H9 (cell line): ENCODE data around the gene HMBS. TPM values are rescaled to one million over a fixed set of nuclear protein-coding genes. Genes with fewer than 3 reads are reported as not detected.

Source experiments
- DNase-seq: peaks from one replicate; pipeline ENCODE4 v3.0.0-alpha.2; 2017
- H2AFZ ChIP-seq: one replicate; pipeline ENCODE4 v1.6.1; 2013; ENCODE audit warnings: mild to moderate bottlenecking, low read length, control low read depth, moderate library complexity
- H2AK5ac ChIP-seq: 2 replicates; pipeline ENCODE4 v1.6.1; 2013; ENCODE audit warnings: low read length, control low read depth, mixed read lengths; ENCODE audit not compliant: insufficient read length
- H2BK120ac ChIP-seq: one replicate; pipeline ENCODE4 v1.6.1; 2013; ENCODE audit warnings: low read depth, mild to moderate bottlenecking, low read length, control low read depth, inconsistent platforms; ENCODE audit not compliant: poor library complexity, severe bottlenecking
- H2BK12ac ChIP-seq: 2 replicates; pipeline ENCODE4 v1.6.1; 2013; ENCODE audit warnings: low read length, control low read depth, mixed read lengths, low read depth; ENCODE audit not compliant: insufficient read length
- H2BK15ac ChIP-seq: 2 replicates; pipeline ENCODE4 v1.6.1; 2013; ENCODE audit warnings: low read depth, low read length, control low read depth
- H2BK20ac ChIP-seq: one replicate; pipeline ENCODE4 v1.6.1; 2013; ENCODE audit warnings: low read depth, mild to moderate bottlenecking, low read length, control low read depth, inconsistent platforms; ENCODE audit not compliant: poor library complexity, severe bottlenecking
- H2BK5ac ChIP-seq: 2 replicates; pipeline ENCODE4 v1.6.1; 2013; ENCODE audit warnings: low read length, control low read depth, mixed read lengths; ENCODE audit not compliant: insufficient read length
- H3K14ac ChIP-seq: 2 replicates; pipeline ENCODE4 v1.6.1; 2013; ENCODE audit warnings: low read length, control low read depth; ENCODE audit not compliant: insufficient read depth
- H3K18ac ChIP-seq: 2 replicates; pipeline ENCODE4 v1.6.1; 2013; ENCODE audit warnings: low read depth, mild to moderate bottlenecking, mixed read lengths, low read length, control low read depth; ENCODE audit not compliant: insufficient read length
- H3K23ac ChIP-seq: 2 replicates; pipeline ENCODE4 v1.6.1; 2013; ENCODE audit warnings: low read length, control low read depth, mixed read lengths, low read depth; ENCODE audit not compliant: insufficient read length
- H3K23me2 ChIP-seq: 2 replicates; pipeline ENCODE4 v1.6.1; 2013; ENCODE audit warnings: low read depth, mild to moderate bottlenecking, mixed read lengths, low read length, control low read depth; ENCODE audit not compliant: insufficient read length, poor library complexity, severe bottlenecking
- H3K27ac ChIP-seq: 2 replicates; pipeline ENCODE4 v1.5.1; 2013; ENCODE audit warnings: low read length, control low read depth, mixed read lengths, low read depth; ENCODE audit not compliant: insufficient read length
- H3K27me3 ChIP-seq: 2 replicates; pipeline ENCODE4 v1.6.1; 2013; ENCODE audit warnings: low read length, control low read depth, inconsistent platforms; ENCODE audit not compliant: insufficient read depth
- H3K4ac ChIP-seq: 2 replicates; pipeline ENCODE4 v1.6.1; 2013; ENCODE audit warnings: low read depth, mild to moderate bottlenecking, control low read depth, inconsistent platforms, low read length, moderate library complexity
- H3K4me1 ChIP-seq: 2 replicates; pipeline ENCODE4 v1.6.1; 2013; ENCODE audit warnings: low read length, control low read depth, inconsistent platforms; ENCODE audit not compliant: insufficient read depth
- H3K4me2 ChIP-seq: 2 replicates; pipeline ENCODE4 v1.6.1; 2013; ENCODE audit warnings: low read length, control low read depth, mixed read lengths; ENCODE audit not compliant: insufficient read length, insufficient read depth
- H3K56ac ChIP-seq: 2 replicates; pipeline ENCODE4 v1.6.1; 2013; ENCODE audit warnings: low read depth, mild to moderate bottlenecking, mixed read lengths, low read length, control low read depth; ENCODE audit not compliant: insufficient read length
- H3K79me1 ChIP-seq: 2 replicates; pipeline ENCODE4 v1.6.1; 2013; ENCODE audit warnings: low read depth, mild to moderate bottlenecking, moderate library complexity, low read length, control low read depth, inconsistent platforms; ENCODE audit not compliant: insufficient read depth, poor library complexity, severe bottlenecking
- H3K79me2 ChIP-seq: 2 replicates; pipeline ENCODE4 v1.6.1; 2013; ENCODE audit warnings: low read length, control low read depth, inconsistent platforms; ENCODE audit not compliant: insufficient read depth
- H3K9ac ChIP-seq: 2 replicates; pipeline ENCODE4 v1.6.1; 2013; ENCODE audit warnings: low read length, control low read depth, mixed read lengths; ENCODE audit not compliant: insufficient read length; ENCODE audit errors: extremely low read depth
- H3K9me3 ChIP-seq: one replicate; pipeline ENCODE4 v1.6.1; 2013; ENCODE audit warnings: low read depth, low read length, inconsistent platforms; ENCODE audit not compliant: control insufficient read depth
- H3T11ph ChIP-seq: one replicate; pipeline ENCODE4 v1.6.1; 2013; ENCODE audit warnings: mild to moderate bottlenecking, low read length, control low read depth, inconsistent platforms
- H4K20me1 ChIP-seq: one replicate; pipeline ENCODE4 v1.6.1; 2013; ENCODE audit not compliant: control insufficient read depth, insufficient read length, insufficient read depth
- H4K5ac ChIP-seq: 2 replicates; pipeline ENCODE4 v1.6.1; 2013; ENCODE audit warnings: low read depth, mild to moderate bottlenecking, mixed read lengths, low read length, control low read depth; ENCODE audit not compliant: insufficient read length
- H4K8ac ChIP-seq: replicated peaks from 2 replicates; pipeline ENCODE4 v1.6.1; 2013; ENCODE audit warnings: low read length, control low read depth, mixed read lengths, low read depth; ENCODE audit not compliant: insufficient read length
- H4K91ac ChIP-seq: 2 replicates; pipeline ENCODE4 v1.6.1; 2013; ENCODE audit warnings: low read depth, mild to moderate bottlenecking, moderate library complexity, mixed read lengths, low read length, control low read depth; ENCODE audit not compliant: insufficient read length
- H3K27ac Mint-ChIP-seq, 3 experiments: 2 replicates in 2 of 3; 3 replicates in 1 of 3; pipeline ENCODE4 v1.8.0; 2020 to 2021; ENCODE audit warnings: mixed read lengths in 3 of 3, mild to moderate bottlenecking in 1 of 3, moderate library complexity in 1 of 3
- H3K27me3 Mint-ChIP-seq: 2 replicates; pipeline ENCODE4 v1.8.0; 2021; ENCODE audit warnings: low read depth, mild to moderate bottlenecking, moderate library complexity, mixed read lengths
- H3K36me3 Mint-ChIP-seq, 3 experiments: 2 replicates in 2 of 3; 3 replicates in 1 of 3; pipeline ENCODE4 v1.8.0; 2020 to 2021; ENCODE audit warnings: low read depth in 3 of 3, mixed read lengths in 3 of 3; ENCODE audit not compliant: insufficient read depth in 1 of 3
- H3K4me1 Mint-ChIP-seq, 2 experiments: 2 replicates each; pipeline ENCODE4 v1.8.0; 2020; ENCODE audit warnings: mixed read lengths in 2 of 2
- H3K4me3 Mint-ChIP-seq, 2 experiments: 2 replicates in 1 of 2; 3 replicates in 1 of 2; pipeline ENCODE4 v1.8.0; 2020 to 2021; ENCODE audit warnings: mild to moderate bottlenecking in 2 of 2, mixed read lengths in 2 of 2, moderate library complexity in 1 of 2
- H3K9me3 Mint-ChIP-seq, 2 experiments: 2 replicates in 1 of 2; 3 replicates in 1 of 2; pipeline ENCODE4 v1.8.0; 2020; ENCODE audit warnings: mild to moderate bottlenecking in 2 of 2, mixed read lengths in 2 of 2, moderate library complexity in 1 of 2
- CTCF ChIP-seq: fragments of 200-600 bp; sonication (generic); conservative IDR thresholded peaks from 3 replicates; pipeline ENCODE4 v1.8.0; 2021; ENCODE audit warnings: antibody characterized with exemption, mild to moderate bottlenecking
- WGBS: extraction: QIAGEN DNeasy Blood & Tissue Kit; methylation state at CpG from one replicate; pipeline ENCODE4 v1.1.7; 2013; ENCODE audit warnings: missing lambda C conversion rate, low lambda C conversion rate, mixed read lengths; ENCODE audit not compliant: insufficient read length; ENCODE audit errors: extremely low coverage; 5-methylcytosine and 5-hydroxymethylcytosine counted together
- total RNA-seq: library from RNA; stranded (reverse); gene quantifications from 2 replicates; pipeline ENCODE4 v1.2.1, GENCODE V29; 2021

HMBS gene
- total RNA-seq, 1 experiment from 2014 or later: 57.7 TPM

GRCh38 chr11:119047205-119047604 is 37.5 kb upstream of the HMBS start:
- Mint-ChIP-seq H3K9me3 (no peaks in the 10 kb centered on the region), H3K4me3 (no peak overlapping the region), H3K27me3 (no peaks in the 10 kb centered on the region), H3K36me3 (peaks cover 59 to 79% (median 69%) of the 10 kb centered on the region in 3 experiments), H3K27ac (no peak overlapping the region; a peak in 1 of 7 replicates), H3K4me1 (peaks cover 2 to 13% of the 10 kb centered on the region in 2 experiments; a peak in 3 of 4 replicates)
- no peak for DNase-seq
- H3K79me2 ChIP-seq: no peaks in the 10 kb centered on the region
- H2BK15ac ChIP-seq: no peak overlapping the region
- H3K9me3 ChIP-seq: no peaks in the 10 kb centered on the region
- H2AK5ac ChIP-seq: no peak overlapping the region
- H3K4me2 ChIP-seq: no peak overlapping the region
- H3K27ac ChIP-seq: no peak overlapping the region
- WGBS: no CpG with 5 or more reads among the region's 6 CpGs
- H3K56ac ChIP-seq: no peak overlapping the region
- no peak overlapping the region for H3T11ph ChIP-seq
- no peak for TF ChIP-seq CTCF
- H2BK12ac ChIP-seq: no peak overlapping the region
- H3K4ac ChIP-seq: no peak overlapping the region
- H4K8ac ChIP-seq: no peak overlapping the region
- no peak overlapping the region for H2AFZ ChIP-seq
- no peak overlapping the region for H3K9ac ChIP-seq
- no peak overlapping the region for H3K23ac ChIP-seq
- H4K20me1 ChIP-seq: no peaks in the 10 kb centered on the region
- H2BK5ac ChIP-seq: no peak overlapping the region
- H3K4me1 ChIP-seq: no peaks in the 10 kb centered on the region
- H2BK120ac ChIP-seq: no peak overlapping the region
- H3K14ac ChIP-seq: no peak overlapping the region
- no peaks in the 10 kb centered on the region for H3K79me1 ChIP-seq
- H3K18ac ChIP-seq: no peak overlapping the region
- H4K5ac ChIP-seq: no peak overlapping the region
- no peaks in the 10 kb centered on the region for H3K27me3 ChIP-seq
- no peak overlapping the region for H2BK20ac ChIP-seq
- H4K91ac ChIP-seq: no peak overlapping the region
- no peaks in the 10 kb centered on the region for H3K23me2 ChIP-seq
